ENCODE measurements around the gene PPARA.

GRCh38 chr22:46145896-46146295 is 4.4 kb upstream of the PPARA start:
- TF ChIP-seq CTCF (IDR thresholded peaks at IDR 0.05) (no peak), POLR2A (IDR thresholded peaks at IDR 0.05) (no peak)
